HG03280 (cell line): Measurements from ENCODE around the gene TBX15.

ENCODE experiments used
- ATAC-seq: cut with Tn5 transposase; IDR thresholded peaks from one replicate; pipeline ENCODE4 v1.9.1; 2021; ENCODE audit warnings: mild to moderate bottlenecking, moderate library complexity; ENCODE audit not compliant: unreplicated experiment

Gene TBX15

GRCh38 chr1:119002028-119002686 is 14.0 kb upstream of the TBX15 start:
- ATAC-seq: no peak

GRCh38 chr1:119001181-119002027 is 13.3 kb upstream of the TBX15 start:
- ATAC-seq: no peak

GRCh38 chr1:119000371-119001180 is 12.4 kb upstream of the TBX15 start:
- ATAC-seq: no peak

GRCh38 chr1:118999348-119000071 is 11.4 kb upstream of the TBX15 start:
- ATAC-seq: no peak

DNA sequence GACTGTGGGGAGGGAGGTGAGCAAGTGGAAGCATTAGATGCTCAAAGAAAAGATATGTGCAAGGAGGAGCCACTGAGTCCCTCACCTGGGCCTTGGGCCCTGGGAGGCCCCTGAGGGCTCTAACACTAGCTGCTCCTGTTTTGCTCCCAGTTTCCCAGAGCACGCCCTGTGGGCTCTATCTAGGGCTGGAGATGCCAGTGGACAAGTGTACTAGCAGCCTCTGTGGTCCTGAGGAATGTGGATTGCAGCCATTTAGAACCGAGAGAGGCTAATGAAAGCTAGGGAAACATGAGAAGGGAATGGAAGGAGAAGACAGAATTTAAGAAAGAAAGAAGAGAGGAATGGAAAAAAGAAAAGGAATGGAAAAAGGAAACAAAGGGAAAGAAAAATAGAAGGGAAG is 10.0 kb upstream of the TBX15 start:
- no peak for ATAC-seq

- no peak for ATAC-seq
Measured at GRCh38 chr1:118997225-118997624, 9.1 kb upstream of the TBX15 start.

GRCh38 chr1:118995312-118996016 is 7.3 kb upstream of the TBX15 start:
- no peak for ATAC-seq

- no peak for ATAC-seq
Measured at GRCh38 chr1:118993700-118994026, 5.5 kb upstream of the TBX15 start.

- no peak for ATAC-seq
Measured at GRCh38 chr1:118992868-118993699, 4.9 kb upstream of the TBX15 start.

- ATAC-seq: no peak
Measured at GRCh38 chr1:118992237-118992825, 4.2 kb upstream of the TBX15 start.

DNA sequence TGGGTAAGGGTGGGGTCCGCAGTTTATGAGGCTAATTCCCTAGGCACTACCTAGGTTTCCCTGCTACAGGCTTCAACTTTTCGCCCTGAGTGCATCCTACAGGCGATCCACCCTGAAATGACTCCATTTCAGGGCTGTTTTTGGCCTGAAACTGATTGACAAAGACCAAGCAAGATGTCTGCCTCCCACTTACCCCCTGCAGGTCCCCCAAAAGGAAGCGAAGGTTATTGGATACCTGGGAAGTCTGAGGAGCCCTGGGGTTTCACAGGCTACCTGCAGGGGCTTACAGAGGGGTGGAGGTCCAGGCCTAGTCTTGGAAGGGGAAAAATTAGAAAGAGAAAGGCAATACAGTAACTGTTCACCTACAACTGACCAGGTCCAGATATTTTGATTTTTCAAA is 3.3 kb upstream of the TBX15 start:
- no peak for ATAC-seq

- no peak for ATAC-seq
Measured at GRCh38 chr1:118990513-118991152, 2.5 kb upstream of the TBX15 start.

DNA sequence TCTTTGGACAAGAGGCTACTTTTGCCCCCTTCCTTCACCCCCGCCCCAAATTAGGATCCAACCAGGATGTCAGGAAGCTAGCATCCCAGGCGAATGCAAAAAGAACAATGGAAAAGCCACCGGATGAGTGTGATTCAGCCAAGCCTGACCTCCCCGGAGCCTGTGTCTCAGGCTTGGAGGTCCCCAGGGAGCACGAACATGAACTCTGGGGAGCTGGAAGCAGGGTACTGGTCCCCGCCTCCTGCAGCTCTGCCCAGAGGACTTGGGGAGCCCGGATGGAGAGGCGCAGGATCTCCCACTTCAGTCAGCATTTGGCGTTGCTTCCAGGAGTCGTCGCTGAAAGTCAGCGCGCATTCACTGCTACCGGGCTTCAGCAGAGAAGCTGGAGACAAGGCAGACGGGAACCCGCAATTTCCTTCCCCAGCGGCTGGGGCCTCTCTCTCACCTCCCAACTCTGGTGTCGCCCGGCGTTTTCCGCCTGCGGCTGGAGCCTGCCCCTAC is 1.8 kb upstream of the TBX15 start:
- no peak for ATAC-seq

GRCh38 chr1:118989006-118989815 is 1.1 kb upstream of the TBX15 start:
- no peak for ATAC-seq

GRCh38 chr1:118987468-118988185 is 516 bp downstream of the TBX15 start:
- ATAC-seq: no peak

- ATAC-seq: no peak
Measured at GRCh38 chr1:118986555-118987467, 1.3 kb downstream of the TBX15 start.
